ENCODE measurements around the gene CHMP1A. TPM values are rescaled to one million over a fixed set of nuclear protein-coding genes. Genes with fewer than 3 reads are reported as not detected.

CHMP1A gene
- total and polyA plus RNA-seq, 2 of the 8 experiments (the other 6 are each of a cell fraction or from before 2014, with no cell fraction given), result 64.4 to 75.8 TPM

DNA sequence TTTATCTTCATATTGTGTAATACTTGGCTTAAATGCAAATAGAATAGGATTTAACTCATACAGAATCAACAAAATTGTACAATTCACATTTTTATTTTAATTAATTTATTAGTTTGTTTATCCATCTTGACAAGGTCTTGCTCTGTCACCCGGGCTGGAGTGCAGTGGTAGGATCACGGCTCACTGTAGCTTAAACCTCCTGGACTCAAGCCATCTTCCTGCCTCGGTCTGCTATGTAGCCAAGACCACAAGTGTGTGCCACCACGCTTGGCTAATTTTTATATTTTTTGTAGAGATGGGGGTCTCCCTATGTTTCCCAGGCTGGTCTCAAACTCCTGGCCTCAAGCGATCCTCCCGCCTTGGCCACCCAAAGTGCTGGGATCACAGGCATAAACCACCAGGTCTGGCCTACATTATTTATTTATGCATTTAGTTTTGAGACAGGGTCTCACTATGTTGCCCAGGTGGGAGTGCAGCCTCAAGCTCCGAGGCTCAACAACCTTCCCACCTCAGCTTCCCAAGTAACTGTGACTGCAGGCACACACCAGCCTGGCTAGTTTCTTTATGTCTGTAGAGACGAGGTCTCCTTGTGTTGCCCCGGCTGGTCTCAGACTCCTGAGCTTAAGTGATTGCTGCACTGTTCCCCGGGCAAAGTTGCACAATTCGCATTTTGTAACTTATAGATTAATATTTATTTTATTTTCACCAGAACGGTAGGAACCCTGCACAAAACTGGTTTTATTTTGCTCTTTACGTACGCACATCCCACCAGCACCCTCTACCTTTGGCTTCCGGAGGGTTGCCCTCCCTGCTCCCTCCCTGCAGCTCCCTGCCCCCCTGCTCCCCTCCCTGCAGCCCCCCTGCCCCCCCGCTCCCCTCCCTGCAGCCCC is 39.2 kb downstream of the CHMP1A start (continued):
- TF ChIP-seq KDM5A (IDR thresholded peaks at IDR 0.05; ENCODE audit: low read length), result no peak
- TF ChIP-seq CEBPB (IDR thresholded peaks at IDR 0.05; ENCODE audit: low read depth, low read length), result no peak
- TF ChIP-seq, protein P1, sequence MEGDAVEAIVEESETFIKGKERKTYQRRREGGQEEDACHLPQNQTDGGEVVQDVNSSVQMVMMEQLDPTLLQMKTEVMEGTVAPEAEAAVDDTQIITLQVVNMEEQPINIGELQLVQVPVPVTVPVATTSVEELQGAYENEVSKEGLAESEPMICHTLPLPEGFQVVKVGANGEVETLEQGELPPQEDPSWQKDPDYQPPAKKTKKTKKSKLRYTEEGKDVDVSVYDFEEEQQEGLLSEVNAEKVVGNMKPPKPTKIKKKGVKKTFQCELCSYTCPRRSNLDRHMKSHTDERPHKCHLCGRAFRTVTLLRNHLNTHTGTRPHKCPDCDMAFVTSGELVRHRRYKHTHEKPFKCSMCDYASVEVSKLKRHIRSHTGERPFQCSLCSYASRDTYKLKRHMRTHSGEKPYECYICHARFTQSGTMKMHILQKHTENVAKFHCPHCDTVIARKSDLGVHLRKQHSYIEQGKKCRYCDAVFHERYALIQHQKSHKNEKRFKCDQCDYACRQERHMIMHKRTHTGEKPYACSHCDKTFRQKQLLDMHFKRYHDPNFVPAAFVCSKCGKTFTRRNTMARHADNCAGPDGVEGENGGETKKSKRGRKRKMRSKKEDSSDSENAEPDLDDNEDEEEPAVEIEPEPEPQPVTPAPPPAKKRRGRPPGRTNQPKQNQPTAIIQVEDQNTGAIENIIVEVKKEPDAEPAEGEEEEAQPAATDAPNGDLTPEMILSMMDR (IDR thresholded peaks at IDR 0.05; ENCODE audit: control extremely low read depth in 1 of 3, insufficient read depth in 1 of 3, low read depth in 1 of 3, low read length in 3 of 3), result no peak

All from H1 (cell line).